Thoracic aorta (tissue), 2 donors: ENCODE measurements around the gene SULF2. TPM values are rescaled to one million over a fixed set of nuclear protein-coding genes. Genes with fewer than 3 reads are reported as not detected.

Source experiments
- ATAC-seq: fragments of 150-250 bp; one replicate; pipeline ENCODE4 v1.8.0; 2017; ENCODE audit warnings: low read depth; ENCODE audit not compliant: insufficient number of reproducible peaks, low FRiP score
- DNase-seq: peaks from one replicate; pipeline ENCODE4 v3.0.0-alpha.2; 2020; ENCODE audit warnings: low spot score
- H3K27ac ChIP-seq, 2 donors: fragments of 200-600 bp; sonication (generic); 1 replicate in 1 of 2; 2 replicates in 1 of 2; pipeline ENCODE4 v1.5.1; 2016; ENCODE audit warnings: mild to moderate bottlenecking in 2 of 2, moderate library complexity in 2 of 2
- H3K27me3 ChIP-seq: fragments of 200-600 bp; sonication (generic); replicated peaks from 2 replicates; pipeline ENCODE4 v1.6.0; 2016; ENCODE audit warnings: mild to moderate bottlenecking; ENCODE audit not compliant: insufficient read depth
- H3K36me3 ChIP-seq: fragments of 200-600 bp; sonication (generic); one replicate; pipeline ENCODE4 v1.5.1; 2016
- H3K4me1 ChIP-seq, 2 donors: fragments of 200-600 bp; sonication (generic); 1 replicate in 1 of 2; 2 replicates in 1 of 2; pipeline versions ENCODE4 v1.5.1 to v1.6.0; 2016; ENCODE audit warnings: low read depth in 2 of 2, mild to moderate bottlenecking in 1 of 2; ENCODE audit not compliant: control insufficient read depth in 1 of 2
- H3K4me3 ChIP-seq: fragments of 200-600 bp; sonication (generic); 2 replicates; pipeline ENCODE4 v1.5.1; 2016; ENCODE audit warnings: mild to moderate bottlenecking
- H3K9me3 ChIP-seq: fragments of 200-600 bp; sonication (generic); 2 replicates; pipeline ENCODE4 v1.5.1; 2016
- total RNA-seq, 2 donors: library from RNA; depleted of rRNA; stranded (reverse); fragments of >200 nt; gene quantifications; one replicate each; pipeline versions ENCODE4 v1.1.0 to v1.2.3, GENCODE V29; 2016
- TF ChIP-seq, protein P1 (sequence below): fragments of 200-600 bp; sonication (generic); IDR thresholded peaks from one replicate; pipeline ENCODE4 v1.5.1; 2019; ENCODE audit warnings: antibody characterized with exemption

Gene SULF2
- total RNA-seq, 2 donors from 2014 or later, result 39.0 to 53.9 TPM

DNA sequence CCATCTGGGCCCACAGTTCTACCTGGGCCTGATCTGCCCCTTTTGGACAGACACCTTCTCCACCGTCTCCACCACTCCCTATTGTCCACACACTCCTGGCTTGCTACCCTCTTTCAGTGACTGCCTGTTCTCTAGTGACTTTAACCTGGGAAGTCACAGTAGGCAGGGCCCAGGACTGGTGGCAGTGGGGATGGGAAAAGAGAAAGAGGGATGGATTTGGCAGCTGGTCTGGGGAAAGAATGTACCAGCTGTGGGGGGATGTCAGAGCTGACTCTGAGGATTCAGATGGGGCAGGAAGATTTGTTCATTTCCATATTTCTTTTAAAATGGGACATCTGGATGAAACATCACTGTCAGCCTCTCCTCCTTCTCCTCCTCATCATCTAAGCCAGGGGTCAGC is 85.5 kb downstream of the SULF2 start:
- H3K27me3 ChIP-seq, result no peaks in the 10 kb centered on the region

DNA sequence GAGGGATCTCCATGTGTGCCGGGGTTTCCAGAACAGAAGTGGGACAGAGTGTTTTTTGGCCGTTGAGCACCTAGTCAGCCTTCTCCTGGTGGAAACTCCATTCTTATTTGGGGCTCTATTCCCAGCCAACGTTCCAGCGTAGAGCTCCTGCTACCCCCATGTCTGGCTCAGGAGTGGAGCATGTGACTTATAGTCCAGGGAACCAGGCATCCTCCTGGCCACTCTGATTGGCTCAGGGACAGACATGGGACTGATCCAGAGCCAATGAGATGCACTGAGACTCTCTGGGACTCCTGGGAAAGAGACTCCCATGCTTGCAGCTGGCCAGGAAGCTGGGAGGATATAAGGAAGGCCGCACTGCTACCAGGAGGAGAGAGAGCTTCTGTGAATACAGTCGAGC is 87.1 kb downstream of the SULF2 start:
- H3K4me1 ChIP-seq, result no peaks in the 10 kb centered on the region
- no peak overlapping the region for H3K27ac ChIP-seq
- no peaks in the 10 kb centered on the region for H3K9me3 ChIP-seq
- H3K27me3 ChIP-seq, result no peaks in the 10 kb centered on the region
- ATAC-seq, result no peak
- no peak for DNase-seq
- H3K36me3 ChIP-seq, result no peaks in the 10 kb centered on the region
- TF ChIP-seq, protein P1, sequence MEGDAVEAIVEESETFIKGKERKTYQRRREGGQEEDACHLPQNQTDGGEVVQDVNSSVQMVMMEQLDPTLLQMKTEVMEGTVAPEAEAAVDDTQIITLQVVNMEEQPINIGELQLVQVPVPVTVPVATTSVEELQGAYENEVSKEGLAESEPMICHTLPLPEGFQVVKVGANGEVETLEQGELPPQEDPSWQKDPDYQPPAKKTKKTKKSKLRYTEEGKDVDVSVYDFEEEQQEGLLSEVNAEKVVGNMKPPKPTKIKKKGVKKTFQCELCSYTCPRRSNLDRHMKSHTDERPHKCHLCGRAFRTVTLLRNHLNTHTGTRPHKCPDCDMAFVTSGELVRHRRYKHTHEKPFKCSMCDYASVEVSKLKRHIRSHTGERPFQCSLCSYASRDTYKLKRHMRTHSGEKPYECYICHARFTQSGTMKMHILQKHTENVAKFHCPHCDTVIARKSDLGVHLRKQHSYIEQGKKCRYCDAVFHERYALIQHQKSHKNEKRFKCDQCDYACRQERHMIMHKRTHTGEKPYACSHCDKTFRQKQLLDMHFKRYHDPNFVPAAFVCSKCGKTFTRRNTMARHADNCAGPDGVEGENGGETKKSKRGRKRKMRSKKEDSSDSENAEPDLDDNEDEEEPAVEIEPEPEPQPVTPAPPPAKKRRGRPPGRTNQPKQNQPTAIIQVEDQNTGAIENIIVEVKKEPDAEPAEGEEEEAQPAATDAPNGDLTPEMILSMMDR, result no peak
- H3K4me3 ChIP-seq, result no peak overlapping the region

More for the DNA sequence above, 85.5 kb downstream of the SULF2 start:
- Histone ChIP-seq H3K9me3 (no peaks in the 10 kb centered on the region), H3K4me1 (peaks cover 0 to under 1% of the 10 kb centered on the region in 2 donors), H3K27ac (no peak overlapping the region), H3K36me3 (no peaks in the 10 kb centered on the region), H3K4me3 (no peak overlapping the region)
- ATAC-seq (no peak), DNase-seq (no peak)
- TF ChIP-seq, protein P1, result no peak

DNA sequence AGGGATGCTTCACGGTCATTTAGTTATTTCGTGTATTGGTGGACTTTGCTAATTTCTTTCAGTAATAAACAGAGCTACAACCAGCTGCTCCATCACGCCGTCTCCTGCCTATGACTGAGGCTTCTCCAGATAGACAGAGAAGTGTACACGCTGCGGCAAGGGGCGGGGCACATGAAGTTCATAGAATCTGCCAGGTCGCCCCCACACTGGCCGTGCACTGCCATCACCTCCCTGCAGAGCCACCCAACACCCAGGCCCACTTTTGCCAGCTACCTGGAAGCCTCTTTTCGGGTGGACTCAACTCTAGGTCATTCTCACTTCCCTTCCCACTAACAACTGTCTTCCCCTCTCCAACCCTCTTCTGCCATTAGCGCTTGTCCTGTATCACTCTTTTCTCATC is 88.4 kb downstream of the SULF2 start:
- H3K9me3 ChIP-seq, result peaks cover 9% of the 10 kb centered on the region
- TF ChIP-seq, protein P1, result no peak
- no peaks in the 10 kb centered on the region for H3K36me3 ChIP-seq
- ATAC-seq (no peak), DNase-seq (no peak)
- H3K4me1 ChIP-seq, result no peaks in the 10 kb centered on the region
- H3K27ac ChIP-seq, result no peak overlapping the region
- no peaks in the 10 kb centered on the region for H3K27me3 ChIP-seq
- H3K4me3 ChIP-seq, result no peak overlapping the region

DNA sequence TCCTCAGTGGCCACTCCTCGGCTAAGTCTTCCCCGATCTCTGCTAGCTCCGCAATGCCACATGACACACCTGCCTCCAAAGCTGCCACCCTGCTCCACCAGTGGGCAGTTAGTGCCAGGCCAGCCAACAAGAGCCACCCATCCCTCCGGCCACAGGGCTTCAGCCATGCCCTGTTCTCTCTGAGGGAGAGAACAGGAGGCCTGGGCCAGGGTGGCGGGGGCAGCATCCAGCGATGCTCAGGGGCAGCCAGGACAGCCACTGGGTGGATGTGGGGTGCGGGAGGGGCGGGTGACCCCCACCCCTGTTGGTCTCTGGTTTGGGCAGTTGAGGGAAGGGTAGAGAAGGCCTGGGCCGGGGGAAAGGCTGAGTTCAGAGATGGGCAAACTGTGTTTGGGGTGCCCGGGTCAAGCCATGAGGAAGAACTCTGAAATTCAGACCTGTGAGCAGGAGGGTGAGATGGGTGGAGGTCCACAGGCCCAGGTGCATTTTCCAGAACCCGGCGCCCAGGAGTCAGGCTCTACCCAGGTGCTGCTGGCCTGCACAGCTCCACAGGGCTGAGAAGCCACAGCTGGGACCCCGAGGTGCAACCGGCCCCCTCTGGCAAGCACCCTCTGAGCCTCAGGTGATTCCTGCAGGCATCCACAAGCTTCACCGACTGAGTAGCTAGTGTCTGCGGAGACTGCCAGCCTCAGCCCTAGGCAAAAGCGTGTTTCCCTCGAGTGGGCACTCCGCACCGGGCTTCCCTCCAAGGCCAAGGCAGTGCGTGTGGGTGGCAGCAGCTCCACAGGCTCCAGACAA is 91.1 kb downstream of the SULF2 start:
- Histone ChIP-seq H3K27ac (no peak overlapping the region), H3K4me3 (no peak overlapping the region), H3K4me1 (no peaks in the 10 kb centered on the region), H3K27me3 (no peaks in the 10 kb centered on the region), H3K9me3 (peaks cover 20% of the 10 kb centered on the region), H3K36me3 (no peaks in the 10 kb centered on the region)
- no peak for ATAC-seq
- TF ChIP-seq, protein P1, result no peak
- no peak for DNase-seq

DNA sequence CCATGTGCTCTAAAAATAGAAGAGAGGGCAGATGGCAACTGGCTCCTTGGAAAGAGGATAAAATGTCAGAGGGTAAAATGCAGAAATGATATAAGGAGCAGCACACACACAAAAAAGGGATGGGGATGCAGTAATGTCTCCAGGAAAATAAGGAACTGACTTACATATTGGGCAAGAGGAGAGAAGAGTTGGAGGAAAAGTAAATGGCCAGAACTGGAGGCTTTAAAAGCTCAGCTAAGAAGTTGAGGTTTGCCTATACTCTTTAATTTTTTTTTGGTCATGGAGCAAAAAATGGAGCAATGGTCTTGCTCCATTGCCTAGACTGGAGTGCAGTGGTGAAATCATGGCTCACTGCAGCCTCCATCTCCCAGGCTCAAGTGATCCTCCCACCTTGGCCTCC is 93.7 kb downstream of the SULF2 start:
- H3K4me1 ChIP-seq, result peaks cover 0 to 5% of the 10 kb centered on the region in 2 donors
- H3K4me3 ChIP-seq, result no peak overlapping the region
- H3K27me3 ChIP-seq, result no peaks in the 10 kb centered on the region
- H3K36me3 ChIP-seq, result no peaks in the 10 kb centered on the region
- TF ChIP-seq, protein P1, result no peak
- peaks cover 20% of the 10 kb centered on the region for H3K9me3 ChIP-seq
- H3K27ac ChIP-seq, result no peak overlapping the region
- DNase-seq, result no peak
- ATAC-seq, result no peak
